T1000 (cell line): ENCODE data around the gene ANKRD60.

Experiments used
- DNase-seq: peaks from one replicate; lab custom pipeline; 2025; ENCODE audit warnings: mixed read lengths; lab: John Stamatoyannopoulos, UW

Gene ANKRD60

DNA sequence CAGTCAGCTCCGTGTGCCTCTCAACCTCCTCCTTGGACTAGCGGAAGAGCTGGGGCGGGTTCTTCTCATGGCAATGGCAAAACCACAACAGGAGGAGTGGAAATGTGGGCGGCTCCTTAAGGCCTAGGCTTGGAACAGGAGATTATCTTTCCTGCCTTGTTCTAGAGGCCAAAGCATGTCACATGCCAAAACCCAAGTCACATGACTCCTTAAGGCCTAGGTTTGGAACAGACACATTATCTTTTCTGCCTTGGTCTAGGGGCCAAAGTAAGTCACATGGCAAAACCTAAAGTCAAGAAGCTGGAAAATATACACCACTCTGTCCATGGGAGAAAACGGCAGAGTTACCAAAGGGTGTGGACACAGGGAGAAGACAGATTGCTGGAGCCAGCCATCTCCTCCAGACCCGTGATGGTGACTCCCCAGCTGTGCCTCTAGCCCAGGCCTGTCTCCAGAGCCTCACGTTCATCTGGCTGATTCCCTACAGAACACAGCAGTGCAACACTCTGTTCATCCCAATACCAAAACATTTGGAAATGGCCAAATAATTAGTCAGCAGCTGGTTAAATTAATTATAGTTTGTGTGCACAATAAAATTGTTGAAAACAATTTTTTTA lies 34.2 kb downstream of the ANKRD60 start:
- no peak for DNase-seq

DNA sequence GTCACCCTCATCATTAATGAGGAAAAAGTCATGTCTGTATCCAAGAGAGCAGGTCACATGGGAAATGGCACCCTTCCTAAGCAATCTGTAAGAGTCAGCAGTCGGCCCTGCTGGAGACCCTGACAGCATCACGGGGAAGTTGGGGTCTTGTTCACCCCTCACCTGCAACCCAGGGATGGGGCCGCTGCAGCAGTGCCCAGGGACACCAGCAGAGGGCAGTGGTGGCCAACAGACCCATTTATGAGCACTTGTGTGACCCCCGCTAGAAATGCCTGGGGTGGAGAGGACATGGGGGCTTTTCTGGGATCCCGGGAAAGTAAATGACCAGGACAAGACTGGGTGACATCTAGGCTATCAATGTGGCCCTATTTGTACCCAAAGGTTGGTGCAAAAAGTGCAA lies 35.9 kb downstream of the ANKRD60 start:
- no peak for DNase-seq

DNA sequence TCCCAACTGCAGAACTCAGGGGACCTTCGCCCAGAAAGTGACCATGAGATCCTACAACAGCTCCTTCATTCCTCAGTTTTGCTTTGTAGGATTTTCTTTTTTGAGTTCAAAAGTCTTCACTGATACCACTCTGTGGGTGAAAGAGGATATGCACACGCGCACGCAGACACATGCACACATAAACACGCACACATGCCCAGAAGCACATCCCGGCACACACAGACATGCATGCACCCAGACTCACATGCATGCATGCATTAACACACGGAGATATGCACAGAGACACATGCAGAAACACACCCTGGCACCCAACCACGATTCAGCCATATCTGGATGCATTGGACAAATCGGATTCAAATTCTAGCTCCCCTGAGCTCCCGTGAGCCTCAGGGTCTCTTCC lies 36.4 kb downstream of the ANKRD60 start:
- no peak for DNase-seq

DNA sequence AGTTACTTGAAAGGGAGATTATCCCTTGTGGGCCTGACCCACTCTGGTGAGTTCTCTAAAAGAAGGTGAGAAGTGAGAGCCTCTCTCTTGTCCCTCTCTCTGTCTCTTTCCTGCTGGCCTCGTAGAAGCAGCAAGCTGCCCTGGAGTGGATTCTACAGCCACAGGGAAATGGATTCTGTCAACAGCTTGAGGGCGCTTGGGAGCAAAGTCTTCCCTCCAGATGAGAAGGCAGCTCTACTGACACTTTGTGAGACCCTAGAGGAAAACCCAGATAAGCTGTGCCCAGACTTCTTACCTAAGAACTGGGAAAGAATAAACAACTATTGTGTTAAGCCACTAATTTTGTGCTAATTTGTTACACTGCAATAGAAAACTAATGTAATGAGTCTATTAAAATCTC lies 39.9 kb downstream of the ANKRD60 start:
- DNase-seq: no peak

DNA sequence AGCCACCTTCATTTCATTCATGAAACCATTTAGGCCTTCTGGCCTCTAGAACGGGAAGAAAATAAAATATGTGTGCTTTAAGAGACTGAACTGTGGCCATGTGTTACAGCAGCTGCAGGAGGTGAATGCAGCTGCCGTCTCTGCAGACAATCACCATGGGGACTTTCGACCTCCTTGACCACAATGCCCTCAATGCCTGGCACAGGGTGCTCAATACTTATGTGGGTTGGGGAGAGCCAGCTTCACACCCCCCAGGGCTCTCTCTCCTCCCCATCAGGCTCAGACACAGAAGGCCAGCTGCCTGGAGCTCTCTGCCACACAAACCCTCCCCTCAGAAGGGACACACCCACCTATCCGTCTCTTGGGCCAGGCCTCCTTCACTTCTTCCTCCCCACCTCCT lies 43.5 kb downstream of the ANKRD60 start:
- no peak for DNase-seq

DNA sequence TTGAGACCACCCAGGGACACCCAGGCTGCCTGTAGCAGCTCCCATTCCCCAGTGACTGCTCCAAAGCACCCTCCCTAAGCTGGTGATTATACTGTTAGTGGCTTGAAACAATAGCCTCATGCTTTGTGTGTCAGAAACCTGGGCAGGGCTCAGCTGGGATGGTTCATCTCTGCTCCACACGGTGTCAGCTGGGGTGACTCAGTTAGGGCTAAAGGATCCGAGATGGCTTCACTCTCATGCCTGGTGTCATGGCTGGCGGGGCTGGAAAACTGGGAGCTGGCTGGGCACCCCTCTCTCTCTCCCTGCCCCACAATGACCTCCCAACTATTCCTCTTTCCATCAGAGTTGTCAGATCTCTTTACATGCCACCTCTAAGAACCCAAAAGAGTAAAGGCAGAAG lies 44.4 kb downstream of the ANKRD60 start:
- DNase-seq: no peak

DNA sequence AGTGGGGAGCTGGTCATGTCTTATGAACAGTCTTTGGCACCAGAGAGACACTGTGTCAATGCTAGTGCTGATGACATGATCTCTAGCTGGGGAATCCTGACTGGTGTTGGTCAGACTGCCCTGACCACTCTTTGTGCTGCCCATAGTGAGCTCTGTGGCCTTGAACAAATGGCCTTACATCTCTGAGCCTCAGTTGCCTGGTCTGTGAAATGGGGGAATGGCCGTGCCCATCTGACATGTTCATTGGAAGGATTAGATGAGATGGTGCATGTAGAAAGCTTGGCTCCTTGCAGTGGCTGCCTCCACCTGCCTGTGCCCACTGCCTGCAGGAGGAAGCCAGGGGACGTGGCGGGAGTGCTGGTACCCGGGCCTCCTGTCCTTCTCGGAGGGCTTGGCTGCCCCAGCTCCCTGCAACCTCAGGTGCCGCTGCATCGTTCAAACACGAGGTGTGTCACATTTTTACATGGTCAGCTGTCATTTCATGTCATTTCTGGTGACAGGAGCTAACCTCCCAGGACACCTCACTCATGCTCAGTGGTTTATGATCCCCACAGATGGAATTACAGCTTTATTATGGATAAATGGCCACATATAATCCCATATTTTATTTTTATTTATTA lies 45.8 kb downstream of the ANKRD60 start:
- DNase-seq: no peak

DNA sequence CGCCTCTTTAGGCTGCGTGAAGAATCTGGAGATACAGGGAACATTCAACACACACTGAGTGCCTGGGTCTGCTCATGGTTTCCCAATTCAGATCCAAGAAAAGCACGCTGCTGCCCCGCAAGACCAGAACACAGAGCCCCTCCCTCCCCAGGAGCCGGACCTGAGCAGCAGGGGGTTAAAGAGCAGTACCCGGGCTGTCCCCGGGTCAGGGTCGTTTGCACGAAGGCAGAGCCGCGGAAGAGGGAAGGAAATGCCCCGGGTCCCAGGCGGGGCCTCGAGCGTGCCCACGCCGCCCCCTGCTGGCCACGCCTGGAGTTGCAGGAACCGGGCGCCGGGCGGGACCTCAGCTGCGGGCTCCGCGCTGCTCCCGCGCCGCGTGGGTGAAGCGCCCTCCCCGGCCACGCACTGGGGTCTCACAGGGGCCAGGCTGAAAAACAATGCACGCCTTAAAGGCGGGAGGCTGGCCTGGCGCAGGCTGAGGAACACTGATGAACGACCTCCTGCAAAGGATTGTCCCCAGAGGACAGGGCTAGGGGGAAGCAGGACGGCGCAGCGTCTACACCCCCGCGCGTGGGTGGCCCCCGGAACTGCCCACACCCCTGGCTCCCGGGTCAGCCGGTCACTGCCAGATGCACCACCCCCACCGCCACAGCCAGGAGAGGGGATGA lies 48.9 kb downstream of the ANKRD60 start:
- peak; percentile 47 for DNase-seq

DNA sequence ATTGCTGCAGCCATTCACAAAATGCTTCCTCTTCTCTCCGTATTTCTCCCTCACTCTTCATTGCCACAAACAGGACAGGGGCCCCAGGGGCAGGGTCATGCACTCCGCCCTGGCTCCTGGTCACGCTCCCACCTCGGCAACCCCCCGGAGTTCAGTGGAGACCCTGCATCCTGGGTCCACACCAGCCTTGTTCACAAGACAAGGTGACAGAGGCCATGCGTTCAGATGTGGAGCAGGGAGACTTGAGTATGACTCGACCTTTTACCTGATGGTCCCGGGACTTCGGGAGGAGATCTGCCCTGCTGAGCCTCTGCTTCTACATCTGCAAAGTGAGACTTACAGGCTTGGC lies 49.4 kb downstream of the ANKRD60 start:
- DNase-seq: no peak

DNA sequence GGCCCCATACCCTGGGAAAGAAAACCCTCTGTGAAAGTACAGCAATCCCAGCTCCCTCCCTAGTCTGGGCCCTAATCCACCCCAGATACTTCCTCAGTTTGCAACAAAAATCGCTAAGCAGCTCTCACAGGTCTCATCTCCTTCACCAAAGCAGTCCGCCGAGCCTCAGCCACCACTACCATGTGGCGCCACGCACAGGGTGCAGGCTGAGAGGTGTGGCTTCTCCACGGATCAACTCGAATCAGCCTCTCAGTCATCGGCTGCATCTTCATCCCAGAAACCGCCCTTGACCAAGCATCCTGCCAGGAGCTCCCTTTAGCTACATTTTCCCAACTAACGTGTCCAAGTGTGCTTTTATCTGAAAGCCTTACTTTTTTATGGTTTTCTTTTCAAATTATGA lies 50.7 kb downstream of the ANKRD60 start:
- DNase-seq: no peak

DNA sequence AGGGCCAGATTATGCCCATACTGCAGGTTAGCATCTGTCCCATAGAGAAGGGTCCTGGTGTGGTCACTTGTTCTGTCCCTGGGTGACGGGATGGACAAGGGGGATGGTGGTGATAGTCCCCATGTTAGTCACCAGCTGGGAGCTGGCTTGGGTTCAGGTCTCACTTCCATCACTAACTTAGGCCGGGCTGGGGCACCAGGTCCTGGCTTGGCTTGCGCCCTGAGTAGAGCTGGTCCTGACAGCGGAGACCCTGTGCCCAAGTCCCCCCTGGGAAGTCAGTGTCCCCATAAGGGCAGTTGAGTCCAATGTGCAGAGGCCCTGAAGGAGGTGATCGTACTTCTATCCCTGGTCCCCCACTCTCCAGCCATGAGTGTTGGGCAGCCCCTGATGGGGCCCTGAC lies 52.6 kb downstream of the ANKRD60 start:
- DNase-seq: no peak

DNA sequence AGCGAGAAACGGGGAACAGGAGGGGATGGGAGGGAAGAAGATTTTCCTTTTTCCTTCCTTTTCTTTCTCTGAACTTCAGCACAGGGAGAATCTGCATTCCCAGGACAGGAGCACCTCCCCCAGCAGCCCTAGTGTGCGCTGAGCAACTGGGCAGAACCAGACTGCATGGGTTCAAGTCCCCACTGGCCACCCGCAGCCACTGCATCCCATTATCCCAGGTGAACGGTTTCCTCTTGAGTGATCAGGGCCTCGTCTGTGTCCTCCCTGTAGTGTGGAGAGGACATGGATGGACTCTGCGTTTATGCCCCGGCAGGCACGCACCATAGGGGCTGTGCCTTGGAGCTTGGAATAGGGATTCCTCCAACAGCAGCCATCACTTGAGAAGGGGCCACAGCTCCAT lies 53.0 kb downstream of the ANKRD60 start:
- no peak for DNase-seq

DNA sequence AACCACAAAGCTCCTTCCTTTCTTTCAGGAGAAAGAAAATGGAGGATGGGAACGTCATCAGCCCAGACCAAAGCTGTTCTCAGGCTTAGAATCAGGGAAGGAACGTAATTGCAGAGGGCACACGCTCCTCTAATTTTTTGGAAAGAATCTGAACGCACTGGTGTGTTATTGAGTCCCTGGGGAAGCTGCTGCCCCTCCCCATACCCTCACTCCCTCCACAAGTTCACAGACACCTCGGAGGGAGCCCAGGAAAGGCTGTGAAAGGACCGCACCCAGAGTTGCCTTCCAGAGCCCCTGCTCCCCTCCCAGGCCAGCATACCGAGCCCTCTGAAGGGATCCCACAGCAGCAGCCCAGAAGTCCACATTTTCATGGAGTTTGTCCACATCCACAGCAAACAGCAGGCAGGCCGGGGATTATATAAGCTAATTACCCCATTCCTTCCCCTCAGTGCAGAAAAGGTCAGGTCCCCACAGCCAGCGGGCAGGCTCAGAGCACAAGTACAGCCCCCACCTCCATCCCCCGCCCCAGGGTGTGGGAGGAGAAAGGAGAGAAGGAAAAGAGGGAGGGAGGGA lies 53.7 kb downstream of the ANKRD60 start:
- DNase-seq: no peak

DNA sequence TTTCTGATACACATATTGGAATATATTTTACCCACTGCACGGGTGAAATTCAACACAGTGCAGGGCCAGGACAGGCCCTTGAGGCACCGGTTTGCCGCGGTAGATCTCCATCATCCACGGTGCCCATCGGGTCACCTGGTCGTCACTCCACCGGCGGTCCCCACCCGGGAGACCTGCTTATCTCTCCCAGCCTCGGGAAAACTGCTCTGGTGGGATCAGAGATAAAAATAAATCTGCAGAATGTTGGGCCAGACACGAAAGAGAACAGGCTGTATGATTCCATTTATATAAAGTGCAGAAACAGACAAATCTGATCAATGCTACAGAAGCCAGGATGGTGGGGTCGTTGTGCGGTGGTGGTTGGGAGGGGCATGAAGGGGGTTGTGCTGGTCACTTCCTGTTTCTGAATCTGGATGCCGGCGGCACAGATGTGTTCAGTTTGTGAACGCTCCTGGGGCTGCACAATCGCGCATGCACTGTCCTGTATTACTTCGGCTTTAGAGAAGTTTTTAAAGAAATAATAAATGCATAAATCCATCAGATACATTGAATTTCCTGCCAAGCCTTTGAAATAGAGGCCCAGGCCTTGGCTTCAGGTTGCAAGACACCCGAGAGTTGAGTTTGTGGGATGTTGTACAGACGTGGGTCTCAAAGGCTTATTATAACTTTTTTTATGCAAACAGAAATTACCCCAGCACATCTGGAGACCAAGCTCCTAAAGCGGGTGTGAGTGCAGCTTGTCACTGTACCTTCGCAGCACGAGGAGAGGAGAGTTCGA lies 54.3 kb downstream of the ANKRD60 start:
- no peak for DNase-seq

DNA sequence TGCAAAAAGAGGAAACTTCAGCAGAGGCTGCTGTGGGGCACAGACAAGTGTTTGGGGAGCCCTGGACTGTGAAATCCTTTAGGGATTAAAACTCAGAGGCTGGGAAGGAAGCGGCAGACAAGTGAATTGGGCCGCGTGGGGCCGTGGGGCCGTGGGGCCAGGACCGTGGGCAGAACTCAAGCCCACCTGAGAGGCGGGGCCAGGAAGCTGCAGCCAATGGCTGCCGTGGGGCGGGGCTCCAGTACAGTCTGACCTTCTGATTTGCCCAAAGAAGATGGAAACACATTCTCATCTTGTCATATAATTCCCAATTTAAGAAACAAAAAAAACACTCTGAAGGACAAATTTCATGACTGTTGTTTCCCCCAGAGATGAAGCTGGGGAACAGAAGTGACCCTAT lies 55.4 kb downstream of the ANKRD60 start:
- no peak for DNase-seq

DNA sequence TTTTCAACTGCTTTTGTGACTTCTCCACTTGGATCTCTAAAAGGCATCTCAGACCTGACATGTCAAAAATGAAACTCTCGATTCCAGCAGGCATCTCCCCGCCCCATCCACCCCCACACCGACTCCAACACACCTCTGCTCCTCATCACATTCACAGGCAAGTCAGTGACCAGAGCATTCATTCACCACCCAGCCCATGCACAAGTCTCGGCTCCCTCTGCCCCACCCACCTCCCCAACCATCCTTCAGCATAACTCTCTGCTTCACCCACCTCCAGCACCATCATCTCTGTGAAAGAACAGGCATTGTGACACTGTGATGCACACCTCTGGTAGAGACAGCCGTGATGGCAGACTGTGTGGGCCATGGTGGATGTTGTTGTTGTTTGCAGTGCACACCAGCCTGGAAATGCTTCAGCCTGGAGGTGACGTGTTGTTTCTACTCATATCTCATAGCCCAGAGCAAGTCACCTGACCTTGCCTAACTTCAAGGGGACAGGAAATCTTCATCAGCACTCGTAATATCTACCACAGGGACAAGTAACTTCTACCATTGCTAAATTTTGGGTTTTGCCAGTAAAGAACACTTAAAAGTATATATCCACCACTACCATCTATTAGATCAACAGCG lies 56.5 kb downstream of the ANKRD60 start:
- no peak for DNase-seq

DNA sequence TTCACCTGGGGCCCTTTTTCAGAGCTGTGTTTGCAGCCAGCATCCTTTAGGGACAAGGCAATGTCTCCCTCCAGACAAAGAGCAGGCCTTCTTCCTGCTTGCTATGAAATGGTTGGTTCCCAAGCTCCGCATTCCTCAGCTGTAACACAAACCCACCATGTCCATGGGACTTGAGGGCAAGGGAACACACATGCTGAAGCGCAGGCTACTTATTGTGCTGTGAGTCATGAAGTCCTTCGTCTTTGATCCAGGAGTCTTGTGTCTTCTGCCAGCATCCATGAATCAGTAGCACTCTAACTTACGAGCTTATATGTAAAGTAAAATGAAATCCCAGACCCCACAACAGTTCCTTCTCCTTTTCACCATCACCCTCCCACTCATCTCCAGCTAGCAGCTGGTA lies 59.0 kb downstream of the ANKRD60 start:
- no peak for DNase-seq

DNA sequence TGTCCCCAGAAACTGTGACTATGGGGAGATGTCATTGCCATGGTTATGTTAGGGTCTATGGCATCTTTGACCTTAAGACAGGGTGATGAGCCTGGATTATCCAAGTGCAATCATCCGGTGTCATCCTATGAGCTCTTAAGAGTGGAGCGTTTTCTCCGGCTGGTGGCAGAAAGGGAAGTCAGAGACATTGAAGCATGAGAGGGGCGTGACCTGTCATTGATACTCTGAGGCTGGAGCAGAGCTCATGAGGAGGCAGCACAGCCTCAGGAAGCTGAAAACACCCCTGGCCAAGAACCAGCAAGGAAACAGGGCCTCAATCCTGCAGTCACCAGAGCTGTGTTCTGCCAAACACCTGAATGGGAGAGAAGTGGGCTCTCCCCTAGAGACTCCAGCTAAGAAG lies 59.6 kb downstream of the ANKRD60 start:
- no peak for DNase-seq

DNA sequence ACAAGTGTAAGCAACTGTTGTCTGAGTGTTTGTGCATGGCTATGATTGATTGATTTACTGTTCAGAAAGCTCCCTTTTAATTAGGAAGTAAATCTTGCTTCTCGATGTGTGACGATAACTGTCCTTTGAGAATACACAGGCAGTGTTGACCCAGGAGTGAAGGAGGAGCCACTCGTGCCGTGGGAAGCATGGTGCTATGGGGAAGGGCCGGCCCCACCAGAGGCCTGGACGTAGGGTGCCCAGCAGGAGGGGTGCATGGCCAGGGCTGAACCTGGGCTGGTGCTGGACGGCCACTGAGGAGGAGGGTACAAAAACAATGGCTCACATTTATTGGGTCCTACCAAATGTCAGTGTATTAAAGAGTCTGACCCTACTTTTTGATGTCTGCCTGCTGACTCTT lies 60.7 kb downstream of the ANKRD60 start:
- no peak for DNase-seq
